H1 (cell line): Measurements from ENCODE around the gene CDKN1B. TPM values are rescaled to one million over a fixed set of nuclear protein-coding genes. Genes with fewer than 3 reads are reported as not detected.

ENCODE experiments used
- ASH2L ChIP-seq: fragments of 200-600, 300-600 bp; sonication (generic); IDR thresholded peaks from one replicate; pipeline ENCODE4 v1.7.1; 2017; ENCODE audit warnings: low read length
- BCL11A ChIP-seq, 2 experiments: IDR thresholded peaks; one replicate each; pipeline ENCODE4 v1.6.1; 2011; ENCODE audit warnings: low read depth in 2 of 2, low read length in 2 of 2, mild to moderate bottlenecking in 2 of 2
- CREB1 ChIP-seq: IDR thresholded peaks from 2 replicates; pipeline ENCODE4 v1.6.1; 2012; ENCODE audit warnings: inconsistent platforms
- FOSL1 ChIP-seq: IDR thresholded peaks from 2 replicates; pipeline ENCODE4 v1.6.1; 2011; ENCODE audit warnings: mild to moderate bottlenecking, low read depth, low read length, moderate library complexity; ENCODE audit not compliant: insufficient read depth
- NRF1 ChIP-seq: IDR thresholded peaks from 2 replicates; pipeline ENCODE4 v1.6.1; 2011; ENCODE audit warnings: mild to moderate bottlenecking, low read depth, low read length, improper control_type of control experiment
- SIX5 ChIP-seq: IDR thresholded peaks from 2 replicates; pipeline ENCODE4 v1.6.1; 2011; ENCODE audit warnings: mild to moderate bottlenecking, low read depth, low read length
- SUZ12 ChIP-seq: fragments of 200-600 bp; sonication (generic); IDR thresholded peaks from 2 replicates; pipeline ENCODE4 v1.6.1; 2012; ENCODE audit warnings: mild to moderate bottlenecking, inconsistent platforms, low read length, moderate library complexity, mixed read lengths
- ZNF274 ChIP-seq: IDR thresholded peaks from 2 replicates; pipeline ENCODE4 v1.7.0; 2012; ENCODE audit warnings: low read length, borderline replicate concordance; ENCODE audit errors: extremely low read depth
- polyA plus RNA-seq, 7 experiments: library from polyadenylated mRNA; depleted of rRNA in 3 of 7; stranded (reverse) in 5 of 7; unstranded in 2 of 7; fragments of >200 nt in 5 of 7; fragments of 200-250 nt in 2 of 7; gene quantifications; 1 replicate in 5 of 7; 2 replicates in 1 of 7; 4 replicates in 1 of 7; pipeline versions ENCODE4 v1.2.1 to v1.2.3, GENCODE V29; 2011 to 2013; ENCODE audit warnings: missing spikeins in 2 of 7, mixed read lengths in 2 of 7
- total RNA-seq: library from RNA; stranded (reverse); fragmentation: NEBNext Ultra II Directional; extraction: Animal tissue kit (Norgen Biotek cat#: 25700); gene quantifications from 2 replicates; pipeline ENCODE4 v1.2.1, GENCODE V29; 2021
- TF ChIP-seq, protein P1 (sequence below): fragments of 300-600 bp; sonication (generic); IDR thresholded peaks from 2 replicates; pipeline ENCODE4 v1.7.1; 2012; ENCODE audit warnings: low read length, moderate library complexity, mild to moderate bottlenecking, inconsistent platforms; ENCODE audit not compliant: insufficient replicate concordance
- TF ChIP-seq, protein P2 (sequence below): IDR thresholded peaks from 2 replicates; pipeline ENCODE4 v1.6.1; 2011; ENCODE audit warnings: low read length, improper control_type of control experiment

The CDKN1B gene
- total and polyA plus RNA-seq, 2 of the 8 experiments (the other 6 are each of a cell fraction or from before 2014, with no cell fraction given) = 6.5 to 27.2 TPM

DNA sequence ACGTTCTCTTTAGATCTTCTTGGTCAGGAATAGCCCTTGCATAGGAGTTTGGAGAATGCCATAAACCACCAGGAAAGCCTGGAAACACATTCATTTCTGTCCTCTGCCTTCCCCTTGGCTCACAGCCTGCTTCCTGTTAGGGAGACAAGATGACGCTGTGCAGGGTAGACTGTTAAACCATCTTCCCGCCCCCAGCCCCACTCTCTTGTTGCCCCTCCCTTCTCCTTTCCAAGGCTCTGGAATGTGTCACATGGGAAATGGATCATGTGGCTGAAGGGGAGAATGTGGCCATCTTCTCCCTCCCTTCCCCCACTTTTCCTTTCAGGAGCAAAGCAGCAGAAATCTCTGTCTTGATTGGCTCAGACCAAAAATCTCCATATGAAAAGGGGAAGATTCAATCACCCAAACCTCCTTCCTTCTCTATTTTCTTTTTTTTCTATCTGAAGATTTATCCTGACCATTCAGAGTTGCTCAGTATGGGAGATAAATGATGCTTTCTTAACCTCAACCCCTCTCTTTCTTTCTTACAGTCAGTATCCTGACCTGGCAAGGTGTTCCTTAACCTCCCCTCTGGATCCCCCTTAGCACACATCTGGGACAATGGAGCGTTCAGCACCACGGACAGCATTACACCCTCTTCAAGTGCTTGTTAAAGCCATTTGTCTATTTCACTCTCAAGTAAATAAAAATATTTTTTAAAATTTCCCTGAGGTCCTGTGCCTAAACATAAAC, 32.6 kb upstream of the CDKN1B start (continued):
- TF ChIP-seq, protein P1, sequence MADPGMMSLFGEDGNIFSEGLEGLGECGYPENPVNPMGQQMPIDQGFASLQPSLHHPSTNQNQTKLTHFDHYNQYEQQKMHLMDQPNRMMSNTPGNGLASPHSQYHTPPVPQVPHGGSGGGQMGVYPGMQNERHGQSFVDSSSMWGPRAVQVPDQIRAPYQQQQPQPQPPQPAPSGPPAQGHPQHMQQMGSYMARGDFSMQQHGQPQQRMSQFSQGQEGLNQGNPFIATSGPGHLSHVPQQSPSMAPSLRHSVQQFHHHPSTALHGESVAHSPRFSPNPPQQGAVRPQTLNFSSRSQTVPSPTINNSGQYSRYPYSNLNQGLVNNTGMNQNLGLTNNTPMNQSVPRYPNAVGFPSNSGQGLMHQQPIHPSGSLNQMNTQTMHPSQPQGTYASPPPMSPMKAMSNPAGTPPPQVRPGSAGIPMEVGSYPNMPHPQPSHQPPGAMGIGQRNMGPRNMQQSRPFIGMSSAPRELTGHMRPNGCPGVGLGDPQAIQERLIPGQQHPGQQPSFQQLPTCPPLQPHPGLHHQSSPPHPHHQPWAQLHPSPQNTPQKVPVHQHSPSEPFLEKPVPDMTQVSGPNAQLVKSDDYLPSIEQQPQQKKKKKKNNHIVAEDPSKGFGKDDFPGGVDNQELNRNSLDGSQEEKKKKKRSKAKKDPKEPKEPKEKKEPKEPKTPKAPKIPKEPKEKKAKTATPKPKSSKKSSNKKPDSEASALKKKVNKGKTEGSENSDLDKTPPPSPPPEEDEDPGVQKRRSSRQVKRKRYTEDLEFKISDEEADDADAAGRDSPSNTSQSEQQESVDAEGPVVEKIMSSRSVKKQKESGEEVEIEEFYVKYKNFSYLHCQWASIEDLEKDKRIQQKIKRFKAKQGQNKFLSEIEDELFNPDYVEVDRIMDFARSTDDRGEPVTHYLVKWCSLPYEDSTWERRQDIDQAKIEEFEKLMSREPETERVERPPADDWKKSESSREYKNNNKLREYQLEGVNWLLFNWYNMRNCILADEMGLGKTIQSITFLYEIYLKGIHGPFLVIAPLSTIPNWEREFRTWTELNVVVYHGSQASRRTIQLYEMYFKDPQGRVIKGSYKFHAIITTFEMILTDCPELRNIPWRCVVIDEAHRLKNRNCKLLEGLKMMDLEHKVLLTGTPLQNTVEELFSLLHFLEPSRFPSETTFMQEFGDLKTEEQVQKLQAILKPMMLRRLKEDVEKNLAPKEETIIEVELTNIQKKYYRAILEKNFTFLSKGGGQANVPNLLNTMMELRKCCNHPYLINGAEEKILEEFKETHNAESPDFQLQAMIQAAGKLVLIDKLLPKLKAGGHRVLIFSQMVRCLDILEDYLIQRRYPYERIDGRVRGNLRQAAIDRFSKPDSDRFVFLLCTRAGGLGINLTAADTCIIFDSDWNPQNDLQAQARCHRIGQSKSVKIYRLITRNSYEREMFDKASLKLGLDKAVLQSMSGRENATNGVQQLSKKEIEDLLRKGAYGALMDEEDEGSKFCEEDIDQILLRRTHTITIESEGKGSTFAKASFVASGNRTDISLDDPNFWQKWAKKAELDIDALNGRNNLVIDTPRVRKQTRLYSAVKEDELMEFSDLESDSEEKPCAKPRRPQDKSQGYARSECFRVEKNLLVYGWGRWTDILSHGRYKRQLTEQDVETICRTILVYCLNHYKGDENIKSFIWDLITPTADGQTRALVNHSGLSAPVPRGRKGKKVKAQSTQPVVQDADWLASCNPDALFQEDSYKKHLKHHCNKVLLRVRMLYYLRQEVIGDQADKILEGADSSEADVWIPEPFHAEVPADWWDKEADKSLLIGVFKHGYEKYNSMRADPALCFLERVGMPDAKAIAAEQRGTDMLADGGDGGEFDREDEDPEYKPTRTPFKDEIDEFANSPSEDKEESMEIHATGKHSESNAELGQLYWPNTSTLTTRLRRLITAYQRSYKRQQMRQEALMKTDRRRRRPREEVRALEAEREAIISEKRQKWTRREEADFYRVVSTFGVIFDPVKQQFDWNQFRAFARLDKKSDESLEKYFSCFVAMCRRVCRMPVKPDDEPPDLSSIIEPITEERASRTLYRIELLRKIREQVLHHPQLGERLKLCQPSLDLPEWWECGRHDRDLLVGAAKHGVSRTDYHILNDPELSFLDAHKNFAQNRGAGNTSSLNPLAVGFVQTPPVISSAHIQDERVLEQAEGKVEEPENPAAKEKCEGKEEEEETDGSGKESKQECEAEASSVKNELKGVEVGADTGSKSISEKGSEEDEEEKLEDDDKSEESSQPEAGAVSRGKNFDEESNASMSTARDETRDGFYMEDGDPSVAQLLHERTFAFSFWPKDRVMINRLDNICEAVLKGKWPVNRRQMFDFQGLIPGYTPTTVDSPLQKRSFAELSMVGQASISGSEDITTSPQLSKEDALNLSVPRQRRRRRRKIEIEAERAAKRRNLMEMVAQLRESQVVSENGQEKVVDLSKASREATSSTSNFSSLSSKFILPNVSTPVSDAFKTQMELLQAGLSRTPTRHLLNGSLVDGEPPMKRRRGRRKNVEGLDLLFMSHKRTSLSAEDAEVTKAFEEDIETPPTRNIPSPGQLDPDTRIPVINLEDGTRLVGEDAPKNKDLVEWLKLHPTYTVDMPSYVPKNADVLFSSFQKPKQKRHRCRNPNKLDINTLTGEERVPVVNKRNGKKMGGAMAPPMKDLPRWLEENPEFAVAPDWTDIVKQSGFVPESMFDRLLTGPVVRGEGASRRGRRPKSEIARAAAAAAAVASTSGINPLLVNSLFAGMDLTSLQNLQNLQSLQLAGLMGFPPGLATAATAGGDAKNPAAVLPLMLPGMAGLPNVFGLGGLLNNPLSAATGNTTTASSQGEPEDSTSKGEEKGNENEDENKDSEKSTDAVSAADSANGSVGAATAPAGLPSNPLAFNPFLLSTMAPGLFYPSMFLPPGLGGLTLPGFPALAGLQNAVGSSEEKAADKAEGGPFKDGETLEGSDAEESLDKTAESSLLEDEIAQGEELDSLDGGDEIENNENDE = peak; percentile 63
- TF ChIP-seq, protein P2, sequence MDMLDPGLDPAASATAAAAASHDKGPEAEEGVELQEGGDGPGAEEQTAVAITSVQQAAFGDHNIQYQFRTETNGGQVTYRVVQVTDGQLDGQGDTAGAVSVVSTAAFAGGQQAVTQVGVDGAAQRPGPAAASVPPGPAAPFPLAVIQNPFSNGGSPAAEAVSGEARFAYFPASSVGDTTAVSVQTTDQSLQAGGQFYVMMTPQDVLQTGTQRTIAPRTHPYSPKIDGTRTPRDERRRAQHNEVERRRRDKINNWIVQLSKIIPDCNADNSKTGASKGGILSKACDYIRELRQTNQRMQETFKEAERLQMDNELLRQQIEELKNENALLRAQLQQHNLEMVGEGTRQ = peak; percentile 99
- TF ChIP-seq ASH2L (peak; percentile 57), SUZ12 (no peak), FOSL1 (no peak), BCL11A (IDR thresholded peaks at IDR 0.05; ENCODE audit: low read depth in 2 of 2, low read length in 2 of 2) (no peak), SIX5 (no peak), NRF1 (no peak), ZNF274 (no peak), CREB1 (peak; percentile 62; the same call in 1 of the 2 replicates)
